ENCODE results near the gene CEBPG.

CEBPG gene

DNA sequence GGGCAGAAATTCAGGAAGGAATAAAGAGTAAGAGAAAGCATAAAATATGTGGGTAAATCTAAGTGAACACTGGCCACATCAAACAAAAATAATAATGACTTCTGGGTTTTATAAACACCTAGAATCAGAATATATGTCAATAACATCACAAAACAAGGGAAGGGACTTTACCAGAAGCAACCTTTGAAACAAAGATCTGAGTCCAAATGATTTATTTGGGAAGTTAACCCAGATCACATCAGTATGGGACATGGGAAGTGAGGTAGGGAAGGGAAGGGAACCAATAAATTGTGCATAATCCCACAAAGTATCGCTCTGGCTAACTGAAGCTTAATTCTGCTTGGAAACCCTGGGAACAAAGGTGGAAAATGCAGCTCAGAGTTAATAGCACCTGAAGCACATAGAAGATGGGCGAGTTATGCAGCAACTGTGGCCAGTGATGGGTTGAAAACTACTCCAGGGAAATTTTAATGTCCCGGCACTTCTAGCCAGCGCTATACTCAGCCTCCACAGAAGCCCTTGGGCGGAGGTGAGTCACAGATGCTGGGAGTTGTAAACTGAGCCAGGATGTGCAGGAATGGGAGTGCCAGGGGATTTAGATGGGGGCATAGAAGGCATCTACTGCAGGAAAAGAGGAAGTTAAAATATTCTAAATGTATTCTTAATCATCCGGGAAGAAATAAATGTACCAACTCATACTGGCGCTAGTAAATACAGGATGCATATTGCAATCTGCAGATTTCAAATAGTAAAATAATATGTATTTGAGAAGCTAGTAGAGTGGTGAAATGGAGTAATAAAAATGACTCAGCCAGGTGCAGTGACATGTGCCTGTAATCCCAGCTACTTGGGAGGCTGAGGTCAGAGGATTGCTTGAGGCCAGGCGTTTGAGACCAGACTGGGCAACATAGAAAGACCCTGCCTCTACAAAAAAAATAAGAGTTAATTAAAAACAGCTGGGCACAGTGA, 34.2 kb upstream of the CEBPG start:
- H3K36me3 ChIP-seq (ENCODE audit: control insufficient read depth, insufficient read depth, low read length), result no peaks in the 10 kb centered on the region

DNA sequence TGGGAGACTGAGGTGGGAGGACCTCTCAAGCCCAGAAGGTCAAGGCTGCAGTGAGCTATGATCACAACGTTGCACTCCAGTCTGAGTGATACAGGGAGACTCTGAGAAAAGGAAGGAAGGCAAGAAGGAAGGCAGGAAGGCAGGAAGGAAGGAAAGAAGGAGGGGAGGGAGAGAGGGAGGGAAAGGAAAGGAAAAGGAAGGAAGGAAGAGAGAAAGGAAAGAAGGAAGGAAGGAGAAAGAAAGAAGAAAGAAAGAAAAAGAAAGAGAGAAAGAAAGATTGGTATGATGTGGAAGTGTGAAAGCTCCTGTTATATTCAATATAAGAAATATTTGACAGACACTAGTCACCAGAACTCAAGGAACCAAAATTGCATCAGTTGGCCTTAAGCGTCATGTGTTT, 32.5 kb upstream of the CEBPG start:
- no peaks in the 10 kb centered on the region for H3K27me3 ChIP-seq (replicated peaks; ENCODE audit: control insufficient read depth, insufficient read depth, low read length)
- H3K36me3 ChIP-seq (ENCODE audit: control insufficient read depth, insufficient read depth, low read length), result no peaks in the 10 kb centered on the region
- no peak overlapping the region for H3K4me3 ChIP-seq (replicated peaks; ENCODE audit: low read depth, low read length)
- TF ChIP-seq, protein P1, sequence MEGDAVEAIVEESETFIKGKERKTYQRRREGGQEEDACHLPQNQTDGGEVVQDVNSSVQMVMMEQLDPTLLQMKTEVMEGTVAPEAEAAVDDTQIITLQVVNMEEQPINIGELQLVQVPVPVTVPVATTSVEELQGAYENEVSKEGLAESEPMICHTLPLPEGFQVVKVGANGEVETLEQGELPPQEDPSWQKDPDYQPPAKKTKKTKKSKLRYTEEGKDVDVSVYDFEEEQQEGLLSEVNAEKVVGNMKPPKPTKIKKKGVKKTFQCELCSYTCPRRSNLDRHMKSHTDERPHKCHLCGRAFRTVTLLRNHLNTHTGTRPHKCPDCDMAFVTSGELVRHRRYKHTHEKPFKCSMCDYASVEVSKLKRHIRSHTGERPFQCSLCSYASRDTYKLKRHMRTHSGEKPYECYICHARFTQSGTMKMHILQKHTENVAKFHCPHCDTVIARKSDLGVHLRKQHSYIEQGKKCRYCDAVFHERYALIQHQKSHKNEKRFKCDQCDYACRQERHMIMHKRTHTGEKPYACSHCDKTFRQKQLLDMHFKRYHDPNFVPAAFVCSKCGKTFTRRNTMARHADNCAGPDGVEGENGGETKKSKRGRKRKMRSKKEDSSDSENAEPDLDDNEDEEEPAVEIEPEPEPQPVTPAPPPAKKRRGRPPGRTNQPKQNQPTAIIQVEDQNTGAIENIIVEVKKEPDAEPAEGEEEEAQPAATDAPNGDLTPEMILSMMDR (IDR thresholded peaks at IDR 0.05; ENCODE audit: insufficient read depth, low read length, poor library complexity, severe bottlenecking), result no peak
- no peak for DNase-seq (ENCODE audit: extremely low read depth, insufficient read length)

More for the DNA sequence above, 34.2 kb upstream of the CEBPG start:
- DNase-seq (ENCODE audit: extremely low read depth, insufficient read length), result no peak
- H3K4me3 ChIP-seq (replicated peaks; ENCODE audit: low read depth, low read length), result no peak overlapping the region
- TF ChIP-seq, protein P1 (IDR thresholded peaks at IDR 0.05; ENCODE audit: insufficient read depth, low read length, poor library complexity, severe bottlenecking), result no peak
- no peaks in the 10 kb centered on the region for H3K27me3 ChIP-seq (replicated peaks; ENCODE audit: control insufficient read depth, insufficient read depth, low read length)

DNA sequence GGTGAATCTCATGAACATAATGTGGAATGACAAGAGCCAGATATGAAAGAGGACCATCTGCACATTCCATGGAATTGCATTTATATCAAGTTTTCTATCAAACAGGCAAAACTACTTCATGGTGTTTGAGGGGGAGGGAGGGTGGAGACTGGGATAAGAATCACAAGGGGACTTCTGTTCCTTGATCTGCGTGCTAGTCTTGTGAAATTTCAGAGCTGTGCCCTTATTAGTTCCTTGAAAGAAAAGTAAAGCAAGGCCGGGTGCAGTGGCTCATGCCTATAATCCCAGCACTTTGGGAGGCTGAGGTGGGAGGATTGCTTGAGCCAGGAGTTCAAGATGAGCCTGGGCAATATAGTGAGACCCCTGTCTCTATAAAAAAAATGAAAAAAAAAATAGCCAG, 30.2 kb upstream of the CEBPG start:
- H3K27me3 ChIP-seq (replicated peaks; ENCODE audit: control insufficient read depth, insufficient read depth, low read length), result no peaks in the 10 kb centered on the region; the same call in 1 of the 2 replicates
- no peak for DNase-seq (ENCODE audit: extremely low read depth, insufficient read length)
- H3K36me3 ChIP-seq (ENCODE audit: control insufficient read depth, insufficient read depth, low read length), result no peaks in the 10 kb centered on the region
- TF ChIP-seq, protein P1 (IDR thresholded peaks at IDR 0.05; ENCODE audit: insufficient read depth, low read length, poor library complexity, severe bottlenecking), result no peak
- H3K4me3 ChIP-seq (replicated peaks; ENCODE audit: low read depth, low read length), result no peak overlapping the region

DNA sequence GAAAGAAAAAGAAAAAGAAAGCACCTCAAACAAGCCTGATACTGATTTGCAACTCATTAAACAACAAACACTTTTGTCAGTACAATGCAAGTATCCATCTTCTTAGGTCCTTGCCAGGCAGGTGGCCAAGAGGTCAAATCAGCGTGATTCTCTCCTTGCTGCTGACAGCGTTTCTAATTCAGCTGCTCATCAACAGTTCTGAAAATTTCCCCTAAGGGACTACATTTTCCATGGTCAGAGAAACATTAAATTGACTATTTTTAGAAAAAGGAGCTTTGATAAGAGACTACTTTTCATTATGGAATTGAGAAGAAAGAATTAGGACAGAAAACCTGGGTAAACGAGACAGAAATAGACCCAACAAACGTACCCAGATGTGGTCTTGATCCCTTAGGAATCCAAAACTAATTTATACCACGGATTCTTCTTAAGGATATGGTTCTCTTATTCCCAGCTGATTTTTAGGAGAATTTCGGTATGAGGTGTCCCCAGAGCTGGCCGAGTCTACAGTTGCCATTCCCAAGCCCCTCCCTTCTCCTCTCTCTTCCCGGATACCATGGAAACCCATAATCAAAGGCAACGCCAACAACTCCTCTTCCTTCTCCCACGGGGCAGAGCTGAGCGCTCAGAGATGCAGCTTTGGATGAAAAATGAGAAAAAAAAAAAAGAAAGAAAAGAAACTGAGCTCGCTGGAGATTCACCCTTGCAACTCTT, 29.5 kb upstream of the CEBPG start:
- H3K4me3 ChIP-seq (replicated peaks; ENCODE audit: low read depth, low read length), result no peak overlapping the region
- TF ChIP-seq, protein P1 (IDR thresholded peaks at IDR 0.05; ENCODE audit: insufficient read depth, low read length, poor library complexity, severe bottlenecking), result no peak
- no peaks in the 10 kb centered on the region for H3K36me3 ChIP-seq (ENCODE audit: control insufficient read depth, insufficient read depth, low read length)
- DNase-seq (ENCODE audit: extremely low read depth, insufficient read length), result no peak
- no peaks in the 10 kb centered on the region; the same call in 1 of the 2 replicates for H3K27me3 ChIP-seq (replicated peaks; ENCODE audit: control insufficient read depth, insufficient read depth, low read length)

DNA sequence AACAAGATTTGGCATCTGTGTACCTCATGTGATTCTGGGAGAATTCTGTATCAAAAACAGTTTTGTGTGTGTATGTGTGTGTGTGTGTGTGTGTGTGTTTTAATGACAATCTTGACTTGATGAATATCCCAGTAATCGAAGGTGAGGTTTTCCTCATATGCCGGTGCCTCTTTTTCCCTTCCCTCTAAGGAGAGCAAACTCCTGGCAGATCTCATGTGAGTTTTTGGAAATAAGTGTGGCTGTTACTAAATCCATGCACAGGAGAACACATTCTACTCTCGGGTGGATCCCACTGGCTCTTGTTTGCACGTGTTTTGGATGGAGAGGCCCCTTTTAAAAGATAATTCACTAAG, 29.0 kb upstream of the CEBPG start:
- Histone ChIP-seq H3K27me3 (replicated peaks; ENCODE audit: control insufficient read depth, insufficient read depth, low read length) (no peaks in the 10 kb centered on the region; the same call in 1 of the 2 replicates), H3K4me3 (replicated peaks; ENCODE audit: low read depth, low read length) (no peak overlapping the region), H3K36me3 (ENCODE audit: control insufficient read depth, insufficient read depth, low read length) (no peaks in the 10 kb centered on the region)
- no peak for DNase-seq (ENCODE audit: extremely low read depth, insufficient read length)
- TF ChIP-seq, protein P1 (IDR thresholded peaks at IDR 0.05; ENCODE audit: insufficient read depth, low read length, poor library complexity, severe bottlenecking), result no peak

All from GM06990 (cell line).